SIG-M5 (cell line): ENCODE measurements around the gene ABHD18.
A peak's percentile ranks its signal among the peaks of the same experiment; 100 is the strongest.
"Not testable (repeated sequence)": the region's sequence is repeated elsewhere in the genome, so short reads cannot be mapped to it uniquely, and the experiment has no call there.

Source experiments
- DNase-seq: peaks from one replicate; lab custom pipeline; 2025; lab: John Stamatoyannopoulos, UW

ABHD18 gene

DNA sequence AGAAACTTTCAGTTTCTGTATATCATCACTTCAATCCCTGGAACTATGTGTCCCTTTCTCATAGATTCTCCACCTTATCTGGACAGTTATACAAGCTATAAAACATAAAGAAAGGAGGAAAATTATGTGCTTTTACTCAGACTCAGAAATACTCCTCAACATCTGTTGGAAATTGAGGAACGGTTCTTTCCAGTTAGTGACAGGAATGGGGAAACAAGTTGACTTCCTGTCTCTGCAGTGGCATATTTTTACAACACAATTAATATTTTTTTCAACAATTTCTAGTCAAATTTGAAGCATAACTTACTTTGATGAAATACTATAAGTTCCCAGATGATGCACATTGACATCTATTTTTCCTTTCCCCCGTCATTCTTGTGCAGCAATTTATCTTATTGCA lies 27.9 kb downstream of the ABHD18 start:
- no peak for DNase-seq

DNA sequence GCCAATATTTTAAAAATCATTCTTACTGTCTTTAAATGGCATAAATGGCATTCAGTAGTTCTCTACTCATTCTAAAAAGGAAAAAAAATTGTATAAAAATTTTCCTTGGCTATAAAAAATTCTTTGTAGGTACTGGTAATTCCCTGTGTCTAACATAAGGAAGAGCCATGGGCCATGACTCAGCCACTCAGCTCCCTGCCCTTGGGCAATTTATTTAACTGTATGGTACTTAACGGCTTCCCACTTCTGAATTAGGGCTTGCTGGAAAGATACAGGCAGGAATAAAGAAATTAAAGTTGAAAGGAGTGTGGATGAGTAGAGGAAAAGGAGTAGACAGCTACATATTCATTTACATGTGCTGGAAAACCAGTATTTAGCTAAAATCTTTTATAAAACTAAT lies 30.6 kb downstream of the ABHD18 start:
- no peak for DNase-seq

DNA sequence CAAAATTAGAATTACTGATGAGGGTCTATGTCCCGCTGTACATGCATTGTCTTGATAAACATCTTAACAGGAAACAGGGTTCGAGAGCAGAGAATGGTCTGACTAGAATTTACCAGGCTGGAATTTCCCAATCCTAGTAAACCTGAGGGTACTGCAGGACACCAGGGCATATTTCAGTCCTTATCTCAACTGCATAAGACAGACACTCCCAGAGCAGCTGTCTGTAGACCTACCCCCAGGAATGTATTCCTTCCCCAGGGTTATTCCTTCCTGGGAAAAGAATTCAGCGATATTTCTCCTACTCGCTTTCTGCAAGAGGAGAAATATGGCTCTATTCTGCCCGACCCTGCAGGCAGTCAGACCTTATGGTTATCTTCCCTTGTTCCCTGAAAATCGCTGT lies 31.3 kb downstream of the ABHD18 start:
- not testable (repeated sequence) for DNase-seq

DNA sequence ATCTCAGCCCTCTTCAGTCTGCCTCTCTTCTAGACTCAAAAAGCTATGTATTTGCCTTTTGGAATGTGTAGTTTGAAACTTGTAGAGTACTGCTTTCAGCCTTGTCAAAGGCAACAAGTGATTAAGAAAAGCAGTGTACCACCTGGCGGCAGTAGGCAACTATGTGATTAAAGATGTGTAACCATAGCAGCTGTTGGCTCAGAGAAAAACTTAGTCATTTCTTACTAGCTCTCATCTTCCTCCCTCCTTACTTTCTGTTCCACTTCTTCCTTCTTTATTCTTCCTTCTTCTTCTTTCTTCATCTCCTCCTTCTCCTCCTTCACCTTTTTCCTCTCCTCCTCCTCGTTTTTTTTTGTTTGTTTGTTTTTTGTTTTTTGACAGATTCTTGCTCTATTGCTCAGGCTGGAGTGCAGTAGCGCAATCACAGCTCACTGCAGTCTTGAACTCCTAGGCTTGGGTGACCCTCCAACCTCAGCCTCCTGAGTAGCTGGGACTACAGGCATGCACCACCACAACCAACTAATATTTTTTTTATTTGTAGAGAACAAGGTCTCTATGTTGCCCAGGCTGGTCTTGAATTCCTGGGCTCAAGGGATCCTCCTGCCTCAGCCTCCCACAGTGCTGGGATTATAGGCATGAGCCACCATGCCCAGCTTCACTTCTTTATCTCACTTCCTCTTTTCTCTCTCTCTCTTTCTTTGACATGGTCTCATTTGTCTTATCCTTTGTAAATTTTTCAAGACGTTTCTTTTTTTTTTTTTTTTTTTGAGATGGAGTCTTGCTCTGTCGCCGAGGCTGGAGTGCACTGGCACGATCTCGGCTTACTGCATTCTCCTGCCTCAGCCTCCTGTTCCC lies 32.6 kb downstream of the ABHD18 start:
- peak; percentile 61 for DNase-seq

DNA sequence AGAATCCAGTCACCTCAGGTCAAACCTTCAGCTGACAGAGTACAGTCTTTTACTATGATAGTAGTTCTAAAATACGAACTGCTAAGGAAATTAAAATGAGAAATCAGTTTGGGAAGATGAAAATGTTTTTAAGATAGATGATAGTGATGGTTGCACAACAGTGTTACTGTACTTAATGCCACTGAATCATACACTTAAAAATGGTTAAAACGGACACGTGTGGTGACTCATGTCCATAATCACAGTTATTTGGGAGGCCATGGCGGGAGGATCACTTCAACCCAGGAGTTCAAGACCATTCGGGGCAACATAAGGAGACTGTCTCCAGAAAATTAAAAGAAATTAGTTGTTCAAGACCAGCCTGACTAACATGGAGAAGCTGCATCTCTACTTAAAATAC lies 41.4 kb downstream of the ABHD18 start:
- no peak for DNase-seq

DNA sequence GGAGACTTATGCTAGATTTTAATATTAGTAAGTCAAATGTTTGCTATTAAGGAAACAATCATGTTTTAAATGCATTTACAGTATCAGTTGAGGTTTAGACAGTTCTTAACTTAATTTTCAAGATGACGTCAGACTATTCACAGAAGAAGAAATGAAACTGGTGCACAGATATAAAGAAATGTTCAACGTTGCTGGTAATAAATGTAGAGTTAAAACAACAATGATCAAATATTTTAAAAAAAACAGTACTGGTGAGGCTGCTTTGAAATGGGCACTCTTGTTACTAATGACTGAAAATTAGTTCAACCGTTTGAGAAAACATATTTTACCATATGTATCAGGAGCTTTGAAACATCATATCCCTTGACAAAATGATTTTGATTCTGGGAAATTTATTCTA lies 44.2 kb downstream of the ABHD18 start:
- DNase-seq = no peak

DNA sequence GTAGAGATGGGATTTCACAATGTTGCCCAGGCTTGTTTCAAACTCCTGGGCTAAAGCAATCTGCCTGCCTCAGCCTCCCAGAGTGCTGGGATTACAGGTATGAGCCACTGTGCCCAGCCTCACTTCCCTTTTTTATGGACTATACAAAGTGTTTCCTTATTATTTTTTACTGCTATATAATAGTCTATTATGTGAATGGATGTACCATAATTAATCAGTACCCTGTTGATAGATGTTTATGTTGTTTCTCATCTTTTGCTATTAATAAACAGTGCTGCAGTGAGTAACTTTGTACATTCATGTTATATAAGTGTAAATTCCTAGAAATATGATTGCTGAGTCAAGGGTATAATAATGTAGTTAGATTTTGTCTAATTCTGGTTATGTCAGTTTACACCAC lies 60.1 kb downstream of the ABHD18 start:
- DNase-seq = no peak

DNA sequence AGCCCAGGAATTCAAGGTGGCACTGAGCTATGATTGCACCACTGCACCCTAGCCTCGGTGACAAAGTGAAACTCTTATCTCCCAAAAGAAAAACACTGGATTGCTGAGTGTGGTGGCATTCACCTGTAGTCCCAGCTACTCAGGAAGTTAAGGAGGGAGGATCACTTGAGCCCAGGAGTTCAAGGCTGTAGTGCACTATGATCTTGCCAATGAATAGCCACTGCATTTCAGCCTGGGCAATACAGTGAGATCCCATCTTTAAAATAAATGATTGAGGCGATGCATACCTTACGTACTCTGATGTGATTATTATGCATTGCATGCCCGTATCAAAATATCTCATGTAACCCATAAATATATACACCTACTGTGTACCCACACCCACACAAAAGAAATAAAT lies 64.7 kb downstream of the ABHD18 start:
- no peak for DNase-seq

DNA sequence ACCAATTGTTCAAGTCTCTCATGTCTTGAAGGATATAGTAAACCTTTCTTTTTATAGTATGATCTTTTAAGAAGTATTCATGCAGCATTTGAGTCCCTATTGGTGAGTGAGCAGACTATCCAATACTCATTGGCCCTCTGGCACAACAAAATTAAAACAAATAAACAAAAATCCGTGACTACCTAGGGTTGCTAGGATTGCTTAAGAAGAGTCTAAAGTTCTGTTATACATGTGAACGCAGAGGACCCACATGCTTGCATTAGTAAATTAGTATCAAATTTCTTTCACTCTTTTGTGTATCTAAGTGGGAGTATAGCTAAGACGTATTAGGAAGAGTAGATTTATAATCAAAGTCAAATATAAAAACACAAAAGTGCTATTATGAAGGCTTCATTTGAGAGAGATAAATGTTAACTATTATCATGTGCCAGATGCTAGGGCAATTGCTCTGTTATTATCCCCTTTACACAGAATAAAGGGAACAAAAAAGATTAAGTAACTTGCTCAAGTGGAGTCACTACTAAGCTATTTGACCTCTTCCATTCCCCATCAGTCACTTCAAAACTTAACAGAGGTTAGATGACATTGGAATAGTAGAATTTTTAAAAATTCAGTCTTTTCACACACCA lies 66.7 kb downstream of the ABHD18 start:
- no peak for DNase-seq

DNA sequence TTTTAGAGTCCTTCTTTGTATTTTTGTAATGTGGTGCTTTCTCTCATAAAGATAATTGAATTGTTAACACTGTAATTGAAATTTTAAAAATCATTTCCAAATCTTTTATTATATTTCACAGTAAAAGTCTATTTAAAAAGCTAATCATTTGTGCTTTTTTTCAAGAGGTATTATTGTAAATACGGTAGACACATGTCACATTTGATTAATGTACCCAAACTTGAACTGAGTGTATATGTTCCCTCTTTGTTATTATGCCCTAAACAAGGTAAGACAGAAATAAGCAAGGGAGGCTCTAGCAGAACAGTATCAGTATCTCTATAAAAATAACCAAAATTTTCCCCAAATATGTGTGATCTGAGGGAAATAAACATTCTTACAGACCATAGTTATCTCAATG lies 74.4 kb downstream of the ABHD18 start:
- DNase-seq = no peak

DNA sequence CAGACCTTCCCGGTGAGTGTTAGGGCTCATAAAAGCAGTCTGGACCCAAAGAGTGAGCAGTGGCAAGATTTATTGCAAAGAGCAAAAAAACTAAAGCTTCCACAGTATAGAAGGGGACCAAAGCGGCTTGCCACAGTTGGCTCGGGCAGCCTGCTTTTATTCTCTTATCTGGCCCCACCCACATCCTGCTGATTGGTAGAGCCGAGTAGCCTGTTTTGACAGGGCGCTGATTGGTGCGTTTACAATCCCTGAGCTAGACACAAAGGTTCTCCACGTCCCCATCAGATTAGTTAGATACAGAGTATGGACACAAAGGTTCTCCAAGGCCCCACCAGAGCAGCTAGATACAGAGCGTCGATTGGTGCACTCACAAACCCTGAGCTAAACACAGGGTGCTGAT lies 81.8 kb downstream of the ABHD18 start:
- not testable (repeated sequence) for DNase-seq

DNA sequence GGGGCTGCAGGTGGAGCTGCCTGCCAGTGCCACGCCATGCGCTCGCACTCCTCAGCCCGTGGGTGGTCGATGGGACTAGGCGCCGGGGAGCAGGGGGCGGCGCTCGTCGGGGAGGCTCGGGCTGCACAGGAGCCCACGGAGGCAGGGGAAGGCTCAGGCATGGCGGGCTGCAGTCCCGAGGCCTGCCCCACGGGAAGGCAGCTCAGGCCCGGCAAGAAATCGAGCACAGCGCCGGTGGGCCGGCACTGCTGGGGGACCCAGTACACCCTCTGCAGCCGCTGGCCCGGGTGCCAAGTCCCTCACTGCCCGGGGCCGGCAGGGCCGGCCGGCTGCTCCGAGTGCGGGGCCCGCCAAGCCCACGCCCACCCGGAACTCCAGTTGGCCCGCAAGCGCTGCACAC lies 82.3 kb downstream of the ABHD18 start:
- not testable (repeated sequence) for DNase-seq

DNA sequence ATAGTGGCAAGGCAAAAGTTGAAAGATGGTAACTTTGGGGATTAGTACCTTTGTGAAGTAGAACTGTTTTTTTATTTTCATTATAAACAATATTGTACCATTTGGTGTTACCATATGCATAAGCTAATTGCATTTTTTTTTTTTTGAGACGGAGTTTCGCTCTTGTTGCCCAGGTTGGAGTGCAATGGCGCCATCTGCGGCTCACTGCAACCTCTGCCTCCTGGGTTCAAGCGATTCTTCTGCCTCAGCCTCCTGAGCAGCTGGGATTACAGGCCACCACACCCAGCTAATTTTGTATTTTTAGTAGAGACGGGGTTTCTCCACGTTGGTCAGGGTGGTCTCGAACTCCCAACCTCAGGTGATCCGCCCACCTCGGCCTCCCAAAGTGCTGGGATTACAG lies 86.0 kb downstream of the ABHD18 start:
- not testable (repeated sequence) for DNase-seq

DNA sequence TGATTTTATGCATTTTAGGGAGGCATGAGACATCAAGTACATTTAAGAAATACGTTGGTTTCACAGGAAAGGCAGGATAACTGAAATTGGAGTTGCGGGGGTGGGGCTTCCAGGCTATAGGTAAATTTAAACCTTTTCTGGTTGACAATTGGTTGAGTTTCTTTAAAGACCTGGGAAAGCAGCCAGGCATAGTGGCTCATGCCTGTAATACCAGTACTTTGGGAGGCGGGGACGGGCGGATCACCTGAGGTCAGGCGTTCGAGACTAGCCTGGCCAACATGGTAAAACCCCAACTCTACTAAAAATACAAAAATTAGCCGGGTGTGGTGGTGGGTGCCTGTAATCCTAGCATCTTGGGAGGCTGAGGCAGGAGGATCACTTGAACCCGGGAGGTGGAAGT lies 89.7 kb downstream of the ABHD18 start:
- DNase-seq = not testable (repeated sequence)

DNA sequence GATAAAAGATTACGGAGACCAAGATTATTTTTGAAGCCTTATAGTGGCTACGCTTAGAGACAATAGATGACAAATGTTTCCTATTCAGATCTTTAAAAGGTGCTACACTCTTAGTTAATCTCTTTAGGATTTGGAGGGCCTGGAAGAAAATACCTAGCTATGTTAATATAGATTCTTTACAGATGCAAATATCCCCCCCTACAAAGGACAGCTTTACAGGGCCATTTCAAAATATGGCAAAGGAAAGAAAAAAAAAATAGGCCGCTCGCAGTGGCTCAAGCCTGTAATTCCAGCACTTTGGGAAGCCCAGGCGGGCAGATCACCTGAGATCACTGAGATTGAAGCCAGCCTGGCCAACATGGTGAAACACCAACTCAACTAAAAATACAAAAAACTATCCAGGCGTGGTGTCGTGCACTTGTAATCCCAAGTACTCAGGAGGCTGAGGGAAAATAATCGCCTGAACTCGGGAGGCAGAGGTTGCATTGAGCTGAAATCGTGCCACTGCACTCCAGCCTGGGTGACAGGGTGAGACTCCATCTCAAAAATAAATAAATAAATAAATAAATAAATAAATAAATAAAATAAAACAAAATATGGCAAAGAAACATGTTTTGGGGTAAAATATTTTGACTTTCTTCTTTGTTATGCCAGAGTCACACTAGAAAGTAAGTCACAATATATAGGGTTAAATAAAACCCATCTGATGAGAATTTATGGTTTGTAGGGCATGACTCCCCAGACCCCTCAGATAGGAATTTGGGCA lies 90.4 kb downstream of the ABHD18 start:
- DNase-seq = not testable (repeated sequence)

DNA sequence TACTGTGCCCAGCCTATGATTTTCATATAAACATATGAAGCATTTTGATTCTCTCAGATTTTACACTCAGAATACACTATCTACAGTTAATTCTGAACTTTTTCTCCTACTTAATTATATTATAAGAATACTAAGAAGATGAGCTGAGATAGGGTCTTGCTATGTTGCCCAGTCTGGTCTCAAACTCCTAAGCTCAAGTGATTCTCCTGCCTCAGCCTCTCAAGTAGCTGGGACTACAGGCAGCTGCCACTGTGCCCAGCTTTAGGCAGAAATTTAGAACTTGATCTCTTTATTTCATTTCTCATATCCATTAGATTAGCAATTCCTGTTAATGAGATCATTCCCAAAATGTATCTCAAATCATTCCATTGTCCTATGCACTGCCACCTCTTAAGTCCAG lies 91.2 kb downstream of the ABHD18 start:
- no peak for DNase-seq

DNA sequence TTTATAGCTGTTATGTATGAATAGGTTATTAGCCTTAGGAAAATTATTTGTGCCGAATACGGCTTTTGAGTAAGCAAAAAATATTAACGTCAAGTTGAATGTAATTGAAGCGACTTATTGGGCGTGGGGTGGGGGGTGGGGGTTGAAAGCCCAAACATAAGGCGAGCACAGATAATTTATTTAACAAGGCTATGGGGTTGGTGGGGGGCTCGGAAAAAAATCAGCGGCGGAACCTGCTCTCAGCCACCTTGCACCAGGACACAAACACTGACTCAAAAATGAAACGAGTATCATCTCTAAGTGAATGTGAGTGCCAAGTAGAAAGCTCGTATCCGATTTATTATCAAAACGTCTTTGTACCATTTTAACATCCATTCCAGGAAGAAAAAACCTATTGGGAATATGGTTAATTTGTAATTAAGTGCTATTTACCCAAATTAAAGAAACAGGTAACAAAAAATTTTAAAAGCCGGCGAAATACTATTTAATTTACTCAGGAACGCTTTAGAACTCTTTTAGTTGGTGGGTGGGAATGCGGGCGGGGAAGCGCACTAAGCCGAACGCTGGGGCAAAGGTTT lies 95.0 kb downstream of the ABHD18 start:
- no peak for DNase-seq

DNA sequence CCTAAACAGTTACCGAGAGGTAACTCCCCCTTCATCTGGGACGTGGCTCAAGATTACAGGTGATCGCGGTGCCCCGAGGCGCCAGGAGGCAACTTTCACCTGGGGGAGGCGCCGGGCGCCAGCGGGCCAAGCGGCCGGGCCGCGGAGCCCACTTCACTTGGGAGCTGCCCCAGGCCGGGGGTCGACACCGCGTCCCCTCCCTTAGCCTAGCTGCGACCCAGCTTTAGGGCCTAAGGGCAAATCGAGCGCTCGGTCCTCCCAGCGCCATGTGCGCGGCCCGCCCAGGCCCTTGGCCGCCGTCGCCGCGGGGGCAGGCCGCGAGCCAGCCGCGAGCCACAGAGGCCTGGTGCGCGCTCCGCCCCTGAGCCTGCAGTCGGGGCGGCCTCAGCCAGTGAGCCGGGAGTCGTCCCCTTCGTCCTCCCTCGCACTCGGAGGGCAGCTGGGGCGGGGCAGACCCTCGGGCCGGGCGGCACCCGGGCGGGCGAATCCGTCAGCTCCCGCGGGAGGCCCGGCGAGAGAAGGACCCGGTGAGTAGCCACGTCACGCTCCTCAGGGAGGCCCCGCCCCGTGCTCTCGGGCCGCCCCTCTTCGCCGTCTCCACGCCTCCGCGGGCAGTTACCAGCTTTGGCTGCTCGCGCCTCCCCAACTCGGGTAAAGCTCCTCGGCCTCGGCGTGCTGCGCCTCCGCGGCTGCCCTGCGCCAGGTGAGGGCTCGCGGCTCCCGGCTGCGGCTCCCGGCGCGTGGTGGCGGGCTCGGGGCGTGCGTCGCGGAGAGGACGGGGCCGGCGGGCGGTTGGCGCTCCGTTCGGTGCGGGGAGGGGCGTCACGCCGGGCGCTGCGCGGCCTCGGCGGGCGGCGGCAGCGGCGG lies 95.7 kb downstream of the ABHD18 start, which contains the start of gene LARP1B:
Gene LARP1B, plus strand, starts transcription at position 614 of the 867 bp plus-strand sequence. CDS start 13,640 bp downstream, outside the sequence.
- peak; percentile 58 for DNase-seq

DNA sequence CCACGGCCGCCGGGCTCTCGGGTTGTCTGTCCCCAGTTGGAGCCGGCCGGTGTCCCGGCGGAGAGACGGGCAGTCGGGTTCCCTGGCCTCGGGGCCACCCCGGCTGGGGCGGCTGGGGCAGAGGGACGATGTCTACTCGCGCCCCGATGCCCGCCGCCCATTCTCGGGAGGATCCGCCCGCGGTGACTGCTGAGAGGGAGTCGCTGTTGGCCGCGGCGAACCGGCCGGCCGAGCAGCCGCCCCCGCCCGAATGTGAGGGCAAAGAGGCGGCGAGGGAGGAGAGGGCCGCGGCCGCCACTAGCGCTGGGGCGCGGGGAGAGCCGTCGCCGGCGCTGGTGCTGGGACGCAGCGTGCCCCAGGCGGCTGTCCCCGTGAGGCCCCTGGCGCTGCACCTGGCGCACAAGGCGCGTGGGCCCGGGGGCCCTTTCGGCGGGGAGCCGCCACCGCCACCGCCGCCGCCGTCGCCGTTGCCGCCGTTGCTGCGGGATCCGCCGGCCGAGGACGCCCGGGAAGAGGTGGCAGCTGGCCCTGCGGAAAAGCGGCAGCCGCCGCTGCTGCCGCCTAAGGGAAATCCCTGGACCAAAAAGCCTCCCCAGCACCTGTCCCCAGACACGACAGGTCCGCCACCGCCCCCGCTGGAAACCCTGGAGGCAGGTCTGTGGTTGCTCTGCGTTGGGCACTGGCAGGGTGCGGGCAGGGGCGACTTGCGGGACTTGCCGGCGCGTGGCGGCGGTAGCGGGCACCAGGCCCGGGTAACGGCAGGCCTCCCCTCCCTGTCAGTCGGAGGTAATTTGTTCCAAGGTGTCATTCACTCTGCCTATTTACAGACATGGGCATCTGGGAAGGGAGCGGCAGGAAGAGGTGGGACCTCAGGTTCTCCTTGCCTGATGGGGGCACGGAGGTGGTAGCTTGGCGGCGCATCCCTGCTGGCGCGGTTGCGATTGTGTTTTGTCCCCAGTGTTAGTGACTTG lies 96.6 kb downstream of the ABHD18 start:
- DNase-seq = no peak

DNA sequence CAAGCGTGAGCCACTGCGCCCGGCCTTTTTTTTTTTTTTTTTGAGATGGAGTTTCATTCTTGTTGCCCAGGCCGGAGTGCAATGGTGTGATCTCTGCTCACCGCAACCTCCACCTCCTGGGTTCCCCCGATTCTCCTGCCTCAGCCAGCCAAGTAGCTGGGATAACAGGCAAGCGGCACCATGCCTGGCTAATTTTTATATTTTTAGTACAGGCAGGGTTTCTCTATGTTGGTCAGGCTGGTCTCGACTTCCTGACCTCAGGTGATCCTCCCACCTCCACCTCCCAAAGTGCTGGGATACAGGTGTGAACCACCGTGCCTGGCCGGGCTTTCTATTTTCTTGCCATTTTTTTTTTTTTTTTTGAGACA lies 101.2 kb downstream of the ABHD18 start:
- not testable (repeated sequence) for DNase-seq
